T-helper 1 cell treated with Interleukin-12 subunit alpha and Interleukin-12 subunit beta and Interleukin-4 antibody, amounts not matched to agents 30 μg/mL and 1 μg/mL, for 36 hours (primary cell): ENCODE measurements around the gene MICA.
"Not testable (repeated sequence)": the region's sequence is repeated elsewhere in the genome, so short reads cannot be mapped to it uniquely, and the experiment has no call there.

Experiments
- H3K27ac Mint-ChIP-seq: one replicate; pipeline ENCODE4 v1.8.0; 2021; ENCODE audit warnings: mild to moderate bottlenecking, mixed read lengths
- H3K27me3 Mint-ChIP-seq: one replicate; pipeline ENCODE4 v1.8.0; 2021; ENCODE audit warnings: low read depth, mixed read lengths
- H3K36me3 Mint-ChIP-seq: one replicate; pipeline ENCODE4 v1.8.0; 2021; ENCODE audit warnings: low read depth, mixed read lengths
- H3K4me1 Mint-ChIP-seq: one replicate; pipeline ENCODE4 v1.8.0; 2021; ENCODE audit warnings: low read depth, mixed read lengths
- H3K4me3 Mint-ChIP-seq: one replicate; pipeline ENCODE4 v1.8.0; 2021; ENCODE audit warnings: mild to moderate bottlenecking, moderate library complexity, mixed read lengths
- H3K9me3 Mint-ChIP-seq: one replicate; pipeline ENCODE4 v1.8.0; 2021; ENCODE audit warnings: mixed read lengths

The MICA gene

GRCh38 chr6:31446481-31446880 lies 43.1 kb downstream of the MICA start:
- peaks cover under 1% of the 10 kb centered on the region for H3K4me1 Mint-ChIP-seq
- H3K36me3 Mint-ChIP-seq = no peaks in the 10 kb centered on the region
- H3K9me3 Mint-ChIP-seq = no peaks in the 10 kb centered on the region
- H3K4me3 Mint-ChIP-seq = no peak overlapping the region
- peaks cover 69% of the 10 kb centered on the region for H3K27me3 Mint-ChIP-seq
- no peak overlapping the region for H3K27ac Mint-ChIP-seq

DNA sequence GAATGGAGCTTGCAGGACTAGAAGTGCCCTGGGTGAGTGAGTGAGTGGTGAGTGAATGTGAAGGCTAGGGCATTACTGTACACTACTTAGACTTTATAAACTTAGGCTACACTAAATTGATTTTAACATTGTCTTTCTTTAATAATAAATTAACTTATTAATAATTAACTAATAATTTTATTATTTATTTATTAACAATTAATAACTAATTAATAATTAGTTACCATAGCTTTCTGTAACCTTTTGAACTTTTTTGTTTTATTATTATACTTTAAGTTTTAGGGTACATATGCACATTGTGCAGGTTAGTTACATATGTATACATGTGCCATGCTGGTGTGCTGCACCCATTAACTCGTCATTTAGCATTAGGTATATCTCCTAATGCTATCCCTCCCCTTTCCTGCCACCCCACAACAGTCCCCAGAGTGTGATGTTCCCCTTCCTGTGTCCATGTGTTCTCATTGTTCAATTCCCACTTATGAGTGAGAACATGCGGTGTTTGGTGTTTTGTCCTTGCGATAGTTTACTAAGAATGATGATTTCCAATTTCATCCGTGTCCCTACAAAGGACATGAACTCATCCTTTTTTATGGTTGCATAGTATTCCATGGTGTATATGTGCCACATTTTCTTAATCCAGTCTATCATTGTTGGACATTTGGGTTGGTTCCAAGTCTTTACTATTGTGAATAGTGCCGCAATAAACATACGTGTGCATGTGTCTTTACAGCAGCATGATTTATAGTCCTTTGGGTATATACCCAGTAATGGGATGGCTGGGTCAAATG lies 43.8 kb downstream of the MICA start:
- not testable (repeated sequence) for H3K4me1 Mint-ChIP-seq, H3K36me3 Mint-ChIP-seq, H3K9me3 Mint-ChIP-seq, H3K4me3 Mint-ChIP-seq, H3K27ac Mint-ChIP-seq
- H3K27me3 Mint-ChIP-seq = peaks cover 70% of the 10 kb centered on the region

- peaks cover 53% of the 10 kb centered on the region for H3K27me3 Mint-ChIP-seq
- no peaks in the 10 kb centered on the region for H3K4me1 Mint-ChIP-seq
- H3K36me3 Mint-ChIP-seq = peaks cover 3% of the 10 kb centered on the region
- H3K9me3 Mint-ChIP-seq = peaks cover 8% of the 10 kb centered on the region
- no peak overlapping the region for H3K4me3 Mint-ChIP-seq
- H3K27ac Mint-ChIP-seq = no peak overlapping the region
These were observed 47.4 kb downstream of the MICA start for GRCh38 chr6:31450751-31451150.

GRCh38 chr6:31452859-31453258 lies 49.5 kb downstream of the MICA start:
- no peaks in the 10 kb centered on the region for H3K4me1 Mint-ChIP-seq
- peaks cover 58% of the 10 kb centered on the region for H3K27me3 Mint-ChIP-seq
- H3K36me3 Mint-ChIP-seq = peaks cover 3% of the 10 kb centered on the region
- no peak overlapping the region for H3K27ac Mint-ChIP-seq
- H3K4me3 Mint-ChIP-seq = no peak overlapping the region
- peaks cover 8% of the 10 kb centered on the region for H3K9me3 Mint-ChIP-seq

GRCh38 chr6:31453259-31453658 lies 49.9 kb downstream of the MICA start:
- Mint-ChIP-seq H3K27me3 (peaks cover 62% of the 10 kb centered on the region), H3K4me3 (no peak overlapping the region), H3K36me3 (peaks cover 3% of the 10 kb centered on the region), H3K9me3 (peaks cover 8% of the 10 kb centered on the region), H3K27ac (no peak overlapping the region), H3K4me1 (no peaks in the 10 kb centered on the region)

DNA sequence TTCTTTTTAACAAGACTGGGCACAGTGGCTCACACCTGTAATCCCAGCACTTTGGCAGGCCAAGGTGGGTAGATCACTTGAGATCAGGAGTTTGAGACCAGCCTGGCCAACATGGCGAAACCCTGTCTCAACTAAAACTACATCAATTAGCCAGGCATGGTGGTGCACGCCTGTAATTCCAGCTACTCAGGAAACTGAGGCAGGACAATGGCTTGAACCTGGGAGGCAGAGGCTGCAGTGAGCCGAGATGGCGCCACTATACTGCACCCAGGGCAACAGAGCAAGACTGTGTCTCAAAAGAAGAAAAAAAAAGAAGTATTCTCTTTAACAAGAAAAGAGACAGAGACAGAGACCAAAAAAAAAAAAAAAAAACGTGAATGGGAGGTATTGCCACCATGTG lies 56.5 kb downstream of the MICA start:
- H3K4me3 Mint-ChIP-seq, H3K27ac Mint-ChIP-seq, H3K9me3 Mint-ChIP-seq: not testable (repeated sequence)
- Mint-ChIP-seq H3K36me3 (peaks cover 19% of the 10 kb centered on the region), H3K4me1 (peaks cover 22% of the 10 kb centered on the region), H3K27me3 (peaks cover 25% of the 10 kb centered on the region)

DNA sequence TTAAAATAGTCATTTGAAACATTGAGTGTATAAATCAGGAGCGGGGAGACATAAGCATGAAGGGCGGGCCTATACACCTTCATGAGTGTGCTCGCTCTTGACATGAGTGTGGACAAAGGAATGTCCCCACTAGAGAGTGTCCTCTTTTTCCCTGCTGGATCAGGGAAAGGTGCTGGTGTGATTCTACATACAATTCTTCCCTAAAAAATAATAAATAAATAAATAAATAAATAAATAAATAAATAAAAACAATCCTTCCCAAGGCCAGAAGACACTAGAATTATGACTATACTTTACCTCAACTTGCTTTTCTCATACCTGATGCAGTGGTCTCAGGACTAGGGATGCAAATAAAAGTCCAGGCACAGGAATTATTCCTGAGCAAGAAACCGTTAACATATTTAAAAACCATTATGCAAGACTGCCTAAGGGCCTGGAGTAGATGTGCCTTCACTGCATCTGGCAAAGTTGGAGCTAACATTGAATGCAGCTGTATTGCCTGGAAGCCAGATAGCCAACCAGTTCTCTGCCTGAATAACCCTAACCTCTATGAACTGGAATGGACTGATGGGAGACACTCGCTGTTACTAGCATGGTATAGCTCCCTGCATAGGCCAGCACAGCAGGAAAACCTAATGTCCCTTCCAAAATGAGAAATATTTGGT lies 57.1 kb downstream of the MICA start:
- peaks cover 26% of the 10 kb centered on the region for H3K36me3 Mint-ChIP-seq
- H3K4me3 Mint-ChIP-seq = no peak overlapping the region
- H3K9me3 Mint-ChIP-seq = no peaks in the 10 kb centered on the region
- peak overlapping the region; percentile 12 for H3K27ac Mint-ChIP-seq
- peaks cover 25% of the 10 kb centered on the region for H3K27me3 Mint-ChIP-seq
- peaks cover 27% of the 10 kb centered on the region for H3K4me1 Mint-ChIP-seq

GRCh38 chr6:31462026-31462963 lies 58.9 kb downstream of the MICA start:
- Mint-ChIP-seq H3K27ac (peak overlapping the region; percentile 89), H3K9me3 (no peaks in the 10 kb centered on the region), H3K27me3 (peaks cover 18% of the 10 kb centered on the region), H3K4me1 (peaks cover 44% of the 10 kb centered on the region), H3K36me3 (peaks cover 36% of the 10 kb centered on the region), H3K4me3 (peak overlapping the region; percentile 96)

GRCh38 chr6:31462964-31463870 lies 59.8 kb downstream of the MICA start:
- no peaks in the 10 kb centered on the region for H3K9me3 Mint-ChIP-seq
- peaks cover 52% of the 10 kb centered on the region for H3K4me1 Mint-ChIP-seq
- H3K36me3 Mint-ChIP-seq = peaks cover 43% of the 10 kb centered on the region
- H3K4me3 Mint-ChIP-seq = peak overlapping the region; percentile 96
- H3K27me3 Mint-ChIP-seq = peaks cover 10% of the 10 kb centered on the region
- peak overlapping the region; percentile 89 for H3K27ac Mint-ChIP-seq

- Mint-ChIP-seq H3K27ac (peak overlapping the region; percentile 89), H3K36me3 (peaks cover 46% of the 10 kb centered on the region)
These were observed 61.1 kb downstream of the MICA start for GRCh38 chr6:31464252-31465184.

More at GRCh38 chr6:31464252-31465184, 61.1 kb downstream of the MICA start:
- H3K27me3 Mint-ChIP-seq = no peaks in the 10 kb centered on the region
- peaks cover 57% of the 10 kb centered on the region for H3K4me1 Mint-ChIP-seq
- H3K9me3 Mint-ChIP-seq = no peaks in the 10 kb centered on the region
- H3K4me3 Mint-ChIP-seq = peak overlapping the region; percentile 96
